Ascending aorta (tissue), 2 donors: Measurements from ENCODE around the gene ZRSR2. TPM values are rescaled to one million over a fixed set of nuclear protein-coding genes. Genes with fewer than 3 reads are reported as not detected.

ENCODE experiments used
- DNase-seq, 2 donors: peaks; one replicate each; pipeline ENCODE4 v3.0.0-alpha.2; 2019; ENCODE audit warnings: low spot score in 2 of 2
- H3K27ac ChIP-seq, 2 donors: fragments of 200-600 bp; sonication (generic); one replicate each; pipeline ENCODE4 v1.5.1; 2016 to 2017; ENCODE audit warnings: mild to moderate bottlenecking in 1 of 2
- H3K27me3 ChIP-seq: fragments of 200-600 bp; sonication (generic); one replicate; pipeline ENCODE4 v1.5.1; 2017
- H3K36me3 ChIP-seq, 2 donors: fragments of 200-600 bp; sonication (generic); one replicate each; pipeline ENCODE4 v1.5.1; 2016
- H3K4me1 ChIP-seq, 2 donors: fragments of 200-600 bp; sonication (generic); one replicate each; pipeline ENCODE4 v1.5.1; 2016 to 2017; ENCODE audit warnings: mild to moderate bottlenecking in 1 of 2
- H3K4me3 ChIP-seq, 2 donors: fragments of 200-600 bp; sonication (generic); one replicate each; pipeline ENCODE4 v1.5.1; 2016 to 2017; ENCODE audit warnings: mild to moderate bottlenecking in 1 of 2
- H3K9me3 ChIP-seq, 2 donors: fragments of 200-600 bp; sonication (generic); one replicate each; pipeline ENCODE4 v1.5.1; 2016
- CTCF ChIP-seq, 3 experiments: fragments of 200-600 bp in 2 of 3; fragments of 450-650 bp in 1 of 3; sonication (generic) in 2 of 3; IDR thresholded peaks; one replicate each; pipeline ENCODE4 v1.5.1; 2016 to 2019; ENCODE audit warnings: antibody characterized with exemption in 3 of 3, mild to moderate bottlenecking in 1 of 3, moderate library complexity in 1 of 3
- intact Hi-C: fragments of 100-400 bp; cut with DNase I; formaldehyde crosslinking; loops from one replicate; pipeline ENCODE4 v1.15.1; 2023
- total RNA-seq: library from RNA; depleted of rRNA; stranded (reverse); fragments of >200 nt; gene quantifications from one replicate; pipeline ENCODE4 v1.1.0, GENCODE V29; 2016

Gene ZRSR2
- total RNA-seq, 1 donor from 2014 or later, result 0.64 TPM

DNA sequence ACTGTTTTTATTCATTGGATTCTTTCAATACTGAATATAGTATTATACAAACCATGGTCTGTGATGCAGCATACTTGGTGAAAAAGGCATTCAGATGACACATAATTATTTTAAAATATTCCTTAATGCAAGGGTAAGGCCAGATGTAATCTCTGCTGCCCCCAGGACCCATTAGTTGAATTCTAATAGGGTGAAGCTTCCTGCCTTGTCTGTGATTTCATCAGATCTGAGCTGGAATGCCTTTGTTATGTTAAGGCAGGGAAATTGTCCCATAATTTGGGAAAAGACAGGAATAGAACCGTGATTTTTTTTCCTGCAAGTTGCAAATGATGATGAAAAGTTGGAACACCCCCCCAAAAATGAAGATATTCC, 26.1 kb downstream of the ZRSR2 start:
- H3K4me1 ChIP-seq, result no peaks in the 10 kb centered on the region
- DNase-seq, result no peak
- no peaks in the 10 kb centered on the region for H3K9me3 ChIP-seq
- no peaks in the 10 kb centered on the region for H3K27me3 ChIP-seq
- TF ChIP-seq CTCF (IDR thresholded peaks at IDR 0.05), result no peak
- no peak overlapping the region for H3K27ac ChIP-seq
- intact Hi-C loops, result no loop called here
- no peak overlapping the region for H3K4me3 ChIP-seq
- peaks cover 55 to 84% of the 10 kb centered on the region in 2 donors for H3K36me3 ChIP-seq

DNA sequence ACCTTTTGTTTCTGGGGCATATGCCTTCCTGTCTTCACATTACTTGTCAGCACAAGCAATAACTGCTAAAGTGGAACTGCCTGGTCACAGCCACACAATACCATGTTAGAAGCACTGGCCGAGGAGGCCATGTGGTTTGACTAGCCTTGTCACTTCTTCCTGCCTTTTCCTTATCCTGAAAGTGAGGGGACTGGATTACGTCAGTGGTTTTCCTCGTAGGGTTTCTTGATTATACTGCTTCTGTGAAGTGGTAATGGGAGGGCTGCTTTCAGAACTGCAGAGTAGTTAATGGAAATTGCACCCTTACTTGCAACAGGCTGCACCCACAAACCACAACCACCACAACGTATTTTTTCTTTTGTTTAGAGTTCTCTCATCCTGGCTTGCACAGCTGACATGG, 26.6 kb downstream of the ZRSR2 start:
- H3K4me3 ChIP-seq, result no peak overlapping the region
- intact Hi-C loops, result no loop called here
- H3K36me3 ChIP-seq, result peaks cover 54 to 84% of the 10 kb centered on the region in 2 donors
- no peaks in the 10 kb centered on the region for H3K4me1 ChIP-seq
- TF ChIP-seq CTCF (IDR thresholded peaks at IDR 0.05), result no peak
- DNase-seq, result no peak
- no peaks in the 10 kb centered on the region for H3K27me3 ChIP-seq
- H3K27ac ChIP-seq, result no peak overlapping the region
- H3K9me3 ChIP-seq, result no peaks in the 10 kb centered on the region

- no peaks in the 10 kb centered on the region for H3K4me1 ChIP-seq
- no peak overlapping the region for H3K4me3 ChIP-seq
- H3K27ac ChIP-seq, result no peak overlapping the region
- no peaks in the 10 kb centered on the region for H3K27me3 ChIP-seq
- H3K36me3 ChIP-seq, result peaks cover 52 to 80% of the 10 kb centered on the region in 2 donors
- H3K9me3 ChIP-seq, result no peaks in the 10 kb centered on the region
- TF ChIP-seq CTCF (IDR thresholded peaks at IDR 0.05), result no peak
- intact Hi-C loops, result no loop called here
- no peak for DNase-seq
Observed at GRCh38 chrX:15820106-15821073, 30.1 kb downstream of the ZRSR2 start.

GRCh38 chrX:15822922-15823321, 32.6 kb downstream of the ZRSR2 start:
- H3K9me3 ChIP-seq, result no peaks in the 10 kb centered on the region
- H3K27ac ChIP-seq, result no peak overlapping the region
- H3K36me3 ChIP-seq, result peaks cover 44 to 67% of the 10 kb centered on the region in 2 donors
- H3K4me3 ChIP-seq, result no peak overlapping the region
- intact Hi-C loops, result no loop called here
- no peak for TF ChIP-seq CTCF (IDR thresholded peaks at IDR 0.05)
- no peaks in the 10 kb centered on the region for H3K4me1 ChIP-seq
- no peak for DNase-seq
- H3K27me3 ChIP-seq, result no peaks in the 10 kb centered on the region

- Histone ChIP-seq H3K36me3 (peaks cover 29 to 40% of the 10 kb centered on the region in 2 donors), H3K27me3 (no peaks in the 10 kb centered on the region), H3K9me3 (no peaks in the 10 kb centered on the region), H3K27ac (no peak overlapping the region), H3K4me3 (no peak overlapping the region), H3K4me1 (no peaks in the 10 kb centered on the region)
- no peak for DNase-seq
- TF ChIP-seq CTCF (IDR thresholded peaks at IDR 0.05), result no peak
- intact Hi-C loops, result no loop called here
Observed at GRCh38 chrX:15825936-15826335, 35.7 kb downstream of the ZRSR2 start.
